ENCODE results near the gene DDC. TPM values are rescaled to one million over a fixed set of nuclear protein-coding genes. Genes with fewer than 3 reads are reported as not detected.

Gene DDC
- total and polyA plus RNA-seq, 4 donors: 27.2 to 74.9 (median 58.6) TPM

DNA sequence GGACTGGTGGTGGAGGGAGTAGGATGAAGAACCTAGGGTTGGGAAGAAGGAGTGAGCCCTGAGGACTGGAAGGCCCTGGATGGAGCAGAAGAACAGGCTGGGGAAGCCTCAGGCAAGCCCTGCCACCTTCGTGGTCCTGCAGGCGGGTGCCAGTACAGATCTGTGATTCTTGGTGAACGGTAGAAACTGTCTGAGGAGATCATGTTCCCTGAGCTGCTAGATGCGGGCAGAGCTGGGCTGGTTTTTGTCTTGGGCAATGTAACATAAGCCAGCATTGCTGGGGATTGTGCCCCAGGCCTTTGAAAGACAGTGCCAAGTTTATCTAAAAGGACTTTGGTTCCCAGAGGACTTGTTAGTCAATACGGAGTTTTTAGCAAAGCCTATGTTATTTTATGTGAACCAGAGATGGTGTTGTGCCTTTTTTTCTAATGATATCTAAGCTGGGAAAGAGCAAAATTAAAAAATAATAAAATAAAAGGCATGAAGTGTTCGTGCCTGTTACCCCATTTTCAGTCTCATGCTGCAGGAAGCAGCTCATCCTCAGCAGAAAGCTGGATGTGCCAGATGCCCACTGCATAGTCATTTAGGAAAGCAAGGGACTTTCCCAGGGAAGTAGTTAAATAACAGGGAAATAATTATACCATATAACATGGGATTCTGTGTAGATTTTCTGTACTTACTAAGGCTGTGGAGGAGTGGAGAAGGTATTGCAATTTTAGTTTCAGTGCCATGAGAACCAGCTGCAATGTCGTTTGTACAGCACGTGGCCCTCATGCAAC is 90.6 kb downstream of the DDC start:
- H3K4me3 ChIP-seq (ENCODE audit: low read depth in 1 of 3, low read length in 3 of 3): no peak overlapping the region
- no peaks in the 10 kb centered on the region for H3K9me3 ChIP-seq (ENCODE audit: control insufficient read depth in 4 of 4, low read length in 3 of 4)
- no peak overlapping the region for H3K9ac ChIP-seq (ENCODE audit: low read depth in 1 of 2, low read length in 2 of 2)
- no peak overlapping the region for H3K27ac ChIP-seq (ENCODE audit: low read depth in 1 of 2, low read length in 2 of 2)
- peak; percentile 42 to 44 for TF ChIP-seq RAD21 (IDR thresholded peaks at IDR 0.05)
- TF ChIP-seq, protein P1, sequence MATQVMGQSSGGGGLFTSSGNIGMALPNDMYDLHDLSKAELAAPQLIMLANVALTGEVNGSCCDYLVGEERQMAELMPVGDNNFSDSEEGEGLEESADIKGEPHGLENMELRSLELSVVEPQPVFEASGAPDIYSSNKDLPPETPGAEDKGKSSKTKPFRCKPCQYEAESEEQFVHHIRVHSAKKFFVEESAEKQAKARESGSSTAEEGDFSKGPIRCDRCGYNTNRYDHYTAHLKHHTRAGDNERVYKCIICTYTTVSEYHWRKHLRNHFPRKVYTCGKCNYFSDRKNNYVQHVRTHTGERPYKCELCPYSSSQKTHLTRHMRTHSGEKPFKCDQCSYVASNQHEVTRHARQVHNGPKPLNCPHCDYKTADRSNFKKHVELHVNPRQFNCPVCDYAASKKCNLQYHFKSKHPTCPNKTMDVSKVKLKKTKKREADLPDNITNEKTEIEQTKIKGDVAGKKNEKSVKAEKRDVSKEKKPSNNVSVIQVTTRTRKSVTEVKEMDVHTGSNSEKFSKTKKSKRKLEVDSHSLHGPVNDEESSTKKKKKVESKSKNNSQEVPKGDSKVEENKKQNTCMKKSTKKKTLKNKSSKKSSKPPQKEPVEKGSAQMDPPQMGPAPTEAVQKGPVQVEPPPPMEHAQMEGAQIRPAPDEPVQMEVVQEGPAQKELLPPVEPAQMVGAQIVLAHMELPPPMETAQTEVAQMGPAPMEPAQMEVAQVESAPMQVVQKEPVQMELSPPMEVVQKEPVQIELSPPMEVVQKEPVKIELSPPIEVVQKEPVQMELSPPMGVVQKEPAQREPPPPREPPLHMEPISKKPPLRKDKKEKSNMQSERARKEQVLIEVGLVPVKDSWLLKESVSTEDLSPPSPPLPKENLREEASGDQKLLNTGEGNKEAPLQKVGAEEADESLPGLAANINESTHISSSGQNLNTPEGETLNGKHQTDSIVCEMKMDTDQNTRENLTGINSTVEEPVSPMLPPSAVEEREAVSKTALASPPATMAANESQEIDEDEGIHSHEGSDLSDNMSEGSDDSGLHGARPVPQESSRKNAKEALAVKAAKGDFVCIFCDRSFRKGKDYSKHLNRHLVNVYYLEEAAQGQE (IDR thresholded peaks at IDR 0.05): no peak
- TF ChIP-seq HNF4G (IDR thresholded peaks at IDR 0.05): no peak
- TF ChIP-seq GABPA (IDR thresholded peaks at IDR 0.05 in 1 of 2, conservative IDR thresholded peaks at IDR 0.05 in 1 of 2): no peak
- TF ChIP-seq, protein P2, sequence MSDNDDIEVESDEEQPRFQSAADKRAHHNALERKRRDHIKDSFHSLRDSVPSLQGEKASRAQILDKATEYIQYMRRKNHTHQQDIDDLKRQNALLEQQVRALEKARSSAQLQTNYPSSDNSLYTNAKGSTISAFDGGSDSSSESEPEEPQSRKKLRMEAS (IDR thresholded peaks at IDR 0.05): no peak
- TF ChIP-seq, protein P3, sequence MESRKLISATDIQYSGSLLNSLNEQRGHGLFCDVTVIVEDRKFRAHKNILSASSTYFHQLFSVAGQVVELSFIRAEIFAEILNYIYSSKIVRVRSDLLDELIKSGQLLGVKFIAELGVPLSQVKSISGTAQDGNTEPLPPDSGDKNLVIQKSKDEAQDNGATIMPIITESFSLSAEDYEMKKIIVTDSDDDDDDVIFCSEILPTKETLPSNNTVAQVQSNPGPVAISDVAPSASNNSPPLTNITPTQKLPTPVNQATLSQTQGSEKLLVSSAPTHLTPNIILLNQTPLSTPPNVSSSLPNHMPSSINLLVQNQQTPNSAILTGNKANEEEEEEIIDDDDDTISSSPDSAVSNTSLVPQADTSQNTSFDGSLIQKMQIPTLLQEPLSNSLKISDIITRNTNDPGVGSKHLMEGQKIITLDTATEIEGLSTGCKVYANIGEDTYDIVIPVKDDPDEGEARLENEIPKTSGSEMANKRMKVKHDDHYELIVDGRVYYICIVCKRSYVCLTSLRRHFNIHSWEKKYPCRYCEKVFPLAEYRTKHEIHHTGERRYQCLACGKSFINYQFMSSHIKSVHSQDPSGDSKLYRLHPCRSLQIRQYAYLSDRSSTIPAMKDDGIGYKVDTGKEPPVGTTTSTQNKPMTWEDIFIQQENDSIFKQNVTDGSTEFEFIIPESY (IDR thresholded peaks at IDR 0.05): no peak
- TF ChIP-seq TAF1 (conservative IDR thresholded peaks at IDR 0.05): no peak
- TF ChIP-seq, protein P4, sequence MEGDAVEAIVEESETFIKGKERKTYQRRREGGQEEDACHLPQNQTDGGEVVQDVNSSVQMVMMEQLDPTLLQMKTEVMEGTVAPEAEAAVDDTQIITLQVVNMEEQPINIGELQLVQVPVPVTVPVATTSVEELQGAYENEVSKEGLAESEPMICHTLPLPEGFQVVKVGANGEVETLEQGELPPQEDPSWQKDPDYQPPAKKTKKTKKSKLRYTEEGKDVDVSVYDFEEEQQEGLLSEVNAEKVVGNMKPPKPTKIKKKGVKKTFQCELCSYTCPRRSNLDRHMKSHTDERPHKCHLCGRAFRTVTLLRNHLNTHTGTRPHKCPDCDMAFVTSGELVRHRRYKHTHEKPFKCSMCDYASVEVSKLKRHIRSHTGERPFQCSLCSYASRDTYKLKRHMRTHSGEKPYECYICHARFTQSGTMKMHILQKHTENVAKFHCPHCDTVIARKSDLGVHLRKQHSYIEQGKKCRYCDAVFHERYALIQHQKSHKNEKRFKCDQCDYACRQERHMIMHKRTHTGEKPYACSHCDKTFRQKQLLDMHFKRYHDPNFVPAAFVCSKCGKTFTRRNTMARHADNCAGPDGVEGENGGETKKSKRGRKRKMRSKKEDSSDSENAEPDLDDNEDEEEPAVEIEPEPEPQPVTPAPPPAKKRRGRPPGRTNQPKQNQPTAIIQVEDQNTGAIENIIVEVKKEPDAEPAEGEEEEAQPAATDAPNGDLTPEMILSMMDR (IDR thresholded peaks at IDR 0.05; ENCODE audit: low read depth, low read length, missing input control): no peak
- TF ChIP-seq, protein P5, sequence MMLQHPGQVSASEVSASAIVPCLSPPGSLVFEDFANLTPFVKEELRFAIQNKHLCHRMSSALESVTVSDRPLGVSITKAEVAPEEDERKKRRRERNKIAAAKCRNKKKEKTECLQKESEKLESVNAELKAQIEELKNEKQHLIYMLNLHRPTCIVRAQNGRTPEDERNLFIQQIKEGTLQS (IDR thresholded peaks at IDR 0.05): no peak
- TF ChIP-seq FOXA2 (IDR thresholded peaks at IDR 0.05): no peak
- no peak for TF ChIP-seq FOXA1 (IDR thresholded peaks at IDR 0.05)
- TF ChIP-seq HNF4A (conservative IDR thresholded peaks at IDR 0.05): peak; percentile 85 to 86
- peak in 1 of 2 donors; percentile 26 for TF ChIP-seq RXRA (IDR thresholded peaks at IDR 0.05)
- peak; percentile 54 for TF ChIP-seq SP1 (IDR thresholded peaks at IDR 0.05)
- TF ChIP-seq JUND (IDR thresholded peaks at IDR 0.05): no peak
- TF ChIP-seq NR2F2 (IDR thresholded peaks at IDR 0.05): no peak
- TF ChIP-seq EGR1 (IDR thresholded peaks at IDR 0.05; ENCODE audit: low read depth in 2 of 2): no peak
- TF ChIP-seq YY1 (IDR thresholded peaks at IDR 0.05): no peak
- peaks cover 0 to 2% (median 0%) of the 10 kb centered on the region in 4 donors for H3K36me3 ChIP-seq (ENCODE audit: control insufficient read depth in 4 of 4, insufficient read depth in 3 of 4, low read depth in 1 of 4, low read length in 3 of 4)
- WGBS: 49% methylated on average over 8 of the region's 8 CpGs
- H3K4me1 ChIP-seq (ENCODE audit: control insufficient read depth in 4 of 4, insufficient read depth in 4 of 4, low read length in 3 of 4): peaks cover 4 to 17% (median 10%) of the 10 kb centered on the region in 4 donors
- DNase-seq (ENCODE audit: low spot score): no peak
- no peaks in the 10 kb centered on the region for H3K27me3 ChIP-seq (ENCODE audit: control insufficient read depth in 4 of 4, insufficient read depth in 4 of 4, low read length in 3 of 4)
